WTC11 (cell line): Measurements from ENCODE around the gene TAF3. TPM values are rescaled to one million over a fixed set of nuclear protein-coding genes. Genes with fewer than 3 reads are reported as not detected.

Experiments
- ATAC-seq: fragments of 200-7000 bp; cut with Tn5 transposase; 2 replicates; pipeline ENCODE4 v1.10.0; 2021; ENCODE audit warnings: mild to moderate bottlenecking, moderate library complexity
- CTCF ChIA-PET: fragments of 300-600 bp; sonication (Branson Sonifier 250); formaldehyde crosslinking; loops from one replicate; lab custom pipeline; 2021; ENCODE audit warnings: antibody characterized with exemption; lab: Charles Lee
- POLR2A ChIA-PET: fragments of 350-600 bp; sonication (Branson Sonifier 250); formaldehyde crosslinking; loops from one replicate; lab custom pipeline; 2021; ENCODE audit warnings: antibody characterized with exemption; lab: Charles Lee
- DNase-seq: peaks from one replicate; pipeline ENCODE4 v3.0.0; 2021; ENCODE audit warnings: low spot score
- H3K27ac Mint-ChIP-seq: 2 replicates; pipeline ENCODE4 v1.8.0; 2021; ENCODE audit warnings: mixed read lengths
- H3K27me3 Mint-ChIP-seq: 2 replicates; pipeline ENCODE4 v1.8.0; 2021; ENCODE audit warnings: low read depth, mild to moderate bottlenecking, moderate library complexity, mixed read lengths
- H3K36me3 Mint-ChIP-seq: 2 replicates; pipeline ENCODE4 v1.8.0; 2021; ENCODE audit warnings: mixed read lengths
- H3K4me1 Mint-ChIP-seq: 2 replicates; pipeline ENCODE4 v1.8.0; 2022; ENCODE audit warnings: mixed read lengths
- H3K4me3 Mint-ChIP-seq: 2 replicates; pipeline ENCODE4 v1.8.0; 2021; ENCODE audit warnings: mild to moderate bottlenecking, moderate library complexity, mixed read lengths
- H3K9me3 Mint-ChIP-seq: 2 replicates; pipeline ENCODE4 v1.8.0; 2021; ENCODE audit warnings: mixed read lengths
- AR ChIP-seq: fragments of 250-450 bp; sonication (Bioruptor Pico); IDR thresholded peaks from 2 replicates; pipeline ENCODE4 v1.9.0; 2021; ENCODE audit warnings: mild to moderate bottlenecking
- ELF4 ChIP-seq: sonication (generic); formaldehyde crosslinking; IDR thresholded peaks from 2 replicates; pipeline ENCODE4 v1.8.1; 2022; ENCODE audit warnings: low read depth, mild to moderate bottlenecking, moderate library complexity, missing genetic modification reagents
- ESRRA ChIP-seq: sonication (generic); formaldehyde crosslinking; IDR thresholded peaks from 2 replicates; pipeline ENCODE4 v1.8.1; 2022; ENCODE audit warnings: mild to moderate bottlenecking, missing genetic modification reagents, borderline replicate concordance
- GABPB1 ChIP-seq: sonication (generic); formaldehyde crosslinking; IDR thresholded peaks from 2 replicates; pipeline ENCODE4 v1.8.1; 2023; ENCODE audit warnings: mild to moderate bottlenecking, missing genetic modification reagents
- JUN ChIP-seq: sonication (generic); formaldehyde crosslinking; IDR thresholded peaks from 2 replicates; pipeline ENCODE4 v1.8.0; 2023; ENCODE audit warnings: mild to moderate bottlenecking, missing genetic modification reagents
- RELA ChIP-seq: sonication (generic); formaldehyde crosslinking; IDR thresholded peaks from 2 replicates; pipeline ENCODE4 v1.8.1; 2022; ENCODE audit warnings: missing genetic modification reagents, mild to moderate bottlenecking, borderline replicate concordance
- RORB ChIP-seq: fragments of 250-450 bp; sonication (Bioruptor Pico); IDR thresholded peaks from 2 replicates; pipeline ENCODE4 v1.9.0; 2021; ENCODE audit warnings: mild to moderate bottlenecking
- SMAD4 ChIP-seq: sonication (generic); formaldehyde crosslinking; IDR thresholded peaks from 2 replicates; pipeline ENCODE4 v1.8.0; 2022; ENCODE audit warnings: mild to moderate bottlenecking, missing genetic modification reagents
- USF1 ChIP-seq: sonication (generic); formaldehyde crosslinking; IDR thresholded peaks from 2 replicates; pipeline ENCODE4 v1.8.0; 2022; ENCODE audit warnings: mild to moderate bottlenecking, missing genetic modification reagents
- ZNF138 ChIP-seq: sonication (generic); formaldehyde crosslinking; conservative IDR thresholded peaks from 2 replicates; pipeline ENCODE4 v1.8.1; 2022; ENCODE audit warnings: mild to moderate bottlenecking, moderate library complexity, missing genetic modification reagents
- ZNF396 ChIP-seq: fragments of 250-450 bp; sonication (Bioruptor Pico); IDR thresholded peaks from 2 replicates; pipeline ENCODE4 v1.8.0; 2021; ENCODE audit warnings: mild to moderate bottlenecking, moderate library complexity, borderline replicate concordance
- ZNF416 ChIP-seq: fragments of 250-450 bp; sonication (Bioruptor Pico); IDR thresholded peaks from 2 replicates; pipeline ENCODE4 v1.9.0; 2021; ENCODE audit warnings: mild to moderate bottlenecking, inconsistent platforms
- ZNF423 ChIP-seq: fragments of 250-450 bp; sonication (Bioruptor Pico); IDR thresholded peaks from 2 replicates; pipeline ENCODE4 v2.1.2; 2022; ENCODE audit warnings: mild to moderate bottlenecking, moderate library complexity
- ZSCAN18 ChIP-seq: fragments of 250-450 bp; sonication (Bioruptor Pico); IDR thresholded peaks from 2 replicates; pipeline ENCODE4 v2.1.2; 2022; ENCODE audit warnings: mild to moderate bottlenecking, moderate library complexity
- total RNA-seq: library from RNA; stranded (reverse); gene quantifications from 3 replicates; pipeline ENCODE4 v1.2.3, GENCODE V29; 2021
- TF ChIP-seq, protein P1 (sequence below): sonication (generic); formaldehyde crosslinking; IDR thresholded peaks from 2 replicates; pipeline ENCODE4 v1.8.0; 2022; ENCODE audit warnings: mild to moderate bottlenecking, missing genetic modification reagents
- TF ChIP-seq, protein P2 (sequence below): sonication (generic); formaldehyde crosslinking; IDR thresholded peaks from 2 replicates; pipeline ENCODE4 v1.8.0; 2023; ENCODE audit warnings: mild to moderate bottlenecking, missing genetic modification reagents
- TF ChIP-seq, protein P3 (sequence below): fragments of 250-450 bp; sonication (Bioruptor Pico); conservative IDR thresholded peaks from 2 replicates; pipeline ENCODE4 v1.9.0; 2021; ENCODE audit warnings: mild to moderate bottlenecking
- TF ChIP-seq, protein P4 (sequence below): sonication (generic); formaldehyde crosslinking; IDR thresholded peaks from 2 replicates; pipeline ENCODE4 v1.8.1; 2023; ENCODE audit warnings: mild to moderate bottlenecking, moderate library complexity, missing genetic modification reagents
- TF ChIP-seq, protein P5 (sequence below): sonication (generic); formaldehyde crosslinking; IDR thresholded peaks from 2 replicates; pipeline ENCODE4 v1.8.0; 2023; ENCODE audit warnings: missing genetic modification reagents, mild to moderate bottlenecking, borderline replicate concordance

The TAF3 gene
- total RNA-seq, 1 experiment from 2014 or later: 8.9 TPM

DNA sequence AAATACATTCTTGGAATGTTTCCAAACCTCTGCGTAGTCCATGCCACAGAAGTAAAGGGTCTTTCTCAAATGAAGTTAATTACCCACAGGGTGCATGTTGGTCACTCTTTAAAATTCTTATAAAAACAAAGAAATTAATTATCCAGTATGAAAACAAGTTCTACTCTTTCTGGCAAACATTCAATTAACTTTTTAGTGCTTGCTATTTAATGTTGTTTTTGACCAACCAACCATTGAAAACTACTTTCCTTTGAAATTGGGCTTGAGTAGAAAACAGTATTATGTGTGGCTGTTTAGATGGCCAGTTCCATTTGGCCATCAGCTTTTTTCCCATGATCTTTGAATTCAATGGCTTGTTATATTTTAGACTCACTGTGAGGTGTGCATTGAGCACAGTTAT, 83.0 kb downstream of the TAF3 start (continued):
- TF ChIP-seq, protein P1, sequence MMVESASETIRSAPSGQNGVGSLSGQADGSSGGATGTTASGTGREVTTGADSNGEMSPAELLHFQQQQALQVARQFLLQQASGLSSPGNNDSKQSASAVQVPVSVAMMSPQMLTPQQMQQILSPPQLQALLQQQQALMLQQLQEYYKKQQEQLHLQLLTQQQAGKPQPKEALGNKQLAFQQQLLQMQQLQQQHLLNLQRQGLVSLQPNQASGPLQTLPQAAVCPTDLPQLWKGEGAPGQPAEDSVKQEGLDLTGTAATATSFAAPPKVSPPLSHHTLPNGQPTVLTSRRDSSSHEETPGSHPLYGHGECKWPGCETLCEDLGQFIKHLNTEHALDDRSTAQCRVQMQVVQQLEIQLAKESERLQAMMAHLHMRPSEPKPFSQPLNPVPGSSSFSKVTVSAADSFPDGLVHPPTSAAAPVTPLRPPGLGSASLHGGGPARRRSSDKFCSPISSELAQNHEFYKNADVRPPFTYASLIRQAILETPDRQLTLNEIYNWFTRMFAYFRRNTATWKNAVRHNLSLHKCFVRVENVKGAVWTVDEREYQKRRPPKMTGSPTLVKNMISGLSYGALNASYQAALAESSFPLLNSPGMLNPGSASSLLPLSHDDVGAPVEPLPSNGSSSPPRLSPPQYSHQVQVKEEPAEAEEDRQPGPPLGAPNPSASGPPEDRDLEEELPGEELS: no peak
- TF ChIP-seq ESRRA: no peak
- no peak for TF ChIP-seq ZNF423 (CRISPR knock-in tag)
- TF ChIP-seq AR (CRISPR knock-in tag): no peak
- no peak for TF ChIP-seq ZSCAN18 (CRISPR knock-in tag)
- TF ChIP-seq, protein P2, sequence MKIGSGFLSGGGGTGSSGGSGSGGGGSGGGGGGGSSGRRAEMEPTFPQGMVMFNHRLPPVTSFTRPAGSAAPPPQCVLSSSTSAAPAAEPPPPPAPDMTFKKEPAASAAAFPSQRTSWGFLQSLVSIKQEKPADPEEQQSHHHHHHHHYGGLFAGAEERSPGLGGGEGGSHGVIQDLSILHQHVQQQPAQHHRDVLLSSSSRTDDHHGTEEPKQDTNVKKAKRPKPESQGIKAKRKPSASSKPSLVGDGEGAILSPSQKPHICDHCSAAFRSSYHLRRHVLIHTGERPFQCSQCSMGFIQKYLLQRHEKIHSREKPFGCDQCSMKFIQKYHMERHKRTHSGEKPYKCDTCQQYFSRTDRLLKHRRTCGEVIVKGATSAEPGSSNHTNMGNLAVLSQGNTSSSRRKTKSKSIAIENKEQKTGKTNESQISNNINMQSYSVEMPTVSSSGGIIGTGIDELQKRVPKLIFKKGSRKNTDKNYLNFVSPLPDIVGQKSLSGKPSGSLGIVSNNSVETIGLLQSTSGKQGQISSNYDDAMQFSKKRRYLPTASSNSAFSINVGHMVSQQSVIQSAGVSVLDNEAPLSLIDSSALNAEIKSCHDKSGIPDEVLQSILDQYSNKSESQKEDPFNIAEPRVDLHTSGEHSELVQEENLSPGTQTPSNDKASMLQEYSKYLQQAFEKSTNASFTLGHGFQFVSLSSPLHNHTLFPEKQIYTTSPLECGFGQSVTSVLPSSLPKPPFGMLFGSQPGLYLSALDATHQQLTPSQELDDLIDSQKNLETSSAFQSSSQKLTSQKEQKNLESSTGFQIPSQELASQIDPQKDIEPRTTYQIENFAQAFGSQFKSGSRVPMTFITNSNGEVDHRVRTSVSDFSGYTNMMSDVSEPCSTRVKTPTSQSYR (CRISPR knock-in tag): no peak
- TF ChIP-seq ZNF138: no peak
- no peak for TF ChIP-seq ELF4
- no peak for TF ChIP-seq JUN (CRISPR knock-in tag)

DNA sequence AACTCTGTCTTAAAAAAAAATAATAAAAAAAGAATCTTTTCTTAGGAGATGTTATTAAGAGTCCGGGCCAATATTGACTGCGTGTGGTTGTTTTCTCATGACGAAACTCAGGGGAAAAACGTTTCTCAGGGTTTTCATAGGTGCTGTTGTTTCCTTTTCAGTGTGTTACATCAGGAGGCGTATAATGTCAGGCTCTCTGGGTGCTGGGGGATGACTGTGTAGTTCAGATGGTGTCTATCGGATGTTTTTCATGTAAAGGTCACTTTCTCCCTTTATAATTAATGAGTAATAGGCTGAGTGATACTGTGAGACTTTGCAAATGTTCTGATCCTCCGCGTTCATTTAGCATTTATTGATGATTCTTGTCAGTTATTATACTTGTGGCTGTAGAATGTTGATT, 84.1 kb downstream of the TAF3 start:
- H3K27ac Mint-ChIP-seq: no peak overlapping the region
- POLR2A ChIA-PET: no interaction called here
- H3K9me3 Mint-ChIP-seq: no peaks in the 10 kb centered on the region
- H3K4me3 Mint-ChIP-seq: no peak overlapping the region
- peaks cover 11% of the 10 kb centered on the region for H3K4me1 Mint-ChIP-seq
- DNase-seq (no peak), ATAC-seq (no peak)
- H3K27me3 Mint-ChIP-seq: no peaks in the 10 kb centered on the region
- no peaks in the 10 kb centered on the region for H3K36me3 Mint-ChIP-seq
- CTCF ChIA-PET: no interaction called here
- TF ChIP-seq, protein P3, sequence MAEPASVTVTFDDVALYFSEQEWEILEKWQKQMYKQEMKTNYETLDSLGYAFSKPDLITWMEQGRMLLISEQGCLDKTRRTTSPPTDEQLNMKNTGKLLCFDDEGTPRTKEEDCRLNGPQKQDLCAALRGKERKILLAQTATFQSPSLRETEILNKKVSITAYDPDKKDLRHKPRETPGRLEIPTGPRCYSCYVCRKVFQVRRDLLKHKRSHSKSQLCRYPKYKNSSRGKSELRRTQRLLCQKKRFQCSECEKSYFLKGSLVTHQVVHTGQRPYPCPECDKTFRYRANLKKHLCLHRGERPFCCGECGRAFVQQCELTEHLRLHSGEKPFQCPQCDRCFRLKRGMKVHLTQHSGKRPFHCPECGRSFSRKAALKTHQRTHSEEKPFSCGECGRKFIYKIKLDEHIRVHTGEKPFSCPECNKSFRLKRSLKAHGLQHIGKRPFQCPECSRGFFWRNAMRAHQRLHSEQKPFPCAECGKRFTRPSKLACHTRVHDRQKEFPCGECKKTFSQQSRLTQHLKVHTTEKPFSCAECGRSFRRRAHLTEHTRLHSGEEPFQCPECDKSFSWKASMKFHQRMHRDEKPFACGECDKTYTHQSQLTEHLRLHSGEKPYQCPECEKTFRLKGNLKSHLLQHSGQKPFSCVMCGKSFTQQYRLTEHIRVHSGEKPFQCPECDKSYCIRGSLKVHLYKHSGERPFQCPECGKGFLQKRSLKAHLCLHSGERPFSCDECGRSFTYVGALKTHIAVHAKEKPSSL (CRISPR knock-in tag): no peak
- TF ChIP-seq ZNF416 (CRISPR knock-in tag) (no peak), RORB (no peak), GABPB1 (CRISPR knock-in tag) (no peak), ZNF396 (CRISPR knock-in tag) (no peak), RELA (no peak), SMAD4 (CRISPR knock-in tag) (no peak), USF1 (CRISPR knock-in tag) (no peak)
- TF ChIP-seq, protein P4, sequence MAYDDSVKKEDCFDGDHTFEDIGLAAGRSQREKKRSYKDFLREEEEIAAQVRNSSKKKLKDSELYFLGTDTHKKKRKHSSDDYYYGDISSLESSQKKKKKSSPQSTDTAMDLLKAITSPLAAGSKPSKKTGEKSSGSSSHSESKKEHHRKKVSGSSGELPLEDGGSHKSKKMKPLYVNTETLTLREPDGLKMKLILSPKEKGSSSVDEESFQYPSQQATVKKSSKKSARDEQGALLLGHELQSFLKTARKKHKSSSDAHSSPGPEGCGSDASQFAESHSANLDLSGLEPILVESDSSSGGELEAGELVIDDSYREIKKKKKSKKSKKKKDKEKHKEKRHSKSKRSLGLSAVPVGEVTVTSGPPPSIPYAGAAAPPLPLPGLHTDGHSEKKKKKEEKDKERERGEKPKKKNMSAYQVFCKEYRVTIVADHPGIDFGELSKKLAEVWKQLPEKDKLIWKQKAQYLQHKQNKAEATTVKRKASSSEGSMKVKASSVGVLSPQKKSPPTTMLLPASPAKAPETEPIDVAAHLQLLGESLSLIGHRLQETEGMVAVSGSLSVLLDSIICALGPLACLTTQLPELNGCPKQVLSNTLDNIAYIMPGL (CRISPR knock-in tag): no peak
- TF ChIP-seq, protein P5, sequence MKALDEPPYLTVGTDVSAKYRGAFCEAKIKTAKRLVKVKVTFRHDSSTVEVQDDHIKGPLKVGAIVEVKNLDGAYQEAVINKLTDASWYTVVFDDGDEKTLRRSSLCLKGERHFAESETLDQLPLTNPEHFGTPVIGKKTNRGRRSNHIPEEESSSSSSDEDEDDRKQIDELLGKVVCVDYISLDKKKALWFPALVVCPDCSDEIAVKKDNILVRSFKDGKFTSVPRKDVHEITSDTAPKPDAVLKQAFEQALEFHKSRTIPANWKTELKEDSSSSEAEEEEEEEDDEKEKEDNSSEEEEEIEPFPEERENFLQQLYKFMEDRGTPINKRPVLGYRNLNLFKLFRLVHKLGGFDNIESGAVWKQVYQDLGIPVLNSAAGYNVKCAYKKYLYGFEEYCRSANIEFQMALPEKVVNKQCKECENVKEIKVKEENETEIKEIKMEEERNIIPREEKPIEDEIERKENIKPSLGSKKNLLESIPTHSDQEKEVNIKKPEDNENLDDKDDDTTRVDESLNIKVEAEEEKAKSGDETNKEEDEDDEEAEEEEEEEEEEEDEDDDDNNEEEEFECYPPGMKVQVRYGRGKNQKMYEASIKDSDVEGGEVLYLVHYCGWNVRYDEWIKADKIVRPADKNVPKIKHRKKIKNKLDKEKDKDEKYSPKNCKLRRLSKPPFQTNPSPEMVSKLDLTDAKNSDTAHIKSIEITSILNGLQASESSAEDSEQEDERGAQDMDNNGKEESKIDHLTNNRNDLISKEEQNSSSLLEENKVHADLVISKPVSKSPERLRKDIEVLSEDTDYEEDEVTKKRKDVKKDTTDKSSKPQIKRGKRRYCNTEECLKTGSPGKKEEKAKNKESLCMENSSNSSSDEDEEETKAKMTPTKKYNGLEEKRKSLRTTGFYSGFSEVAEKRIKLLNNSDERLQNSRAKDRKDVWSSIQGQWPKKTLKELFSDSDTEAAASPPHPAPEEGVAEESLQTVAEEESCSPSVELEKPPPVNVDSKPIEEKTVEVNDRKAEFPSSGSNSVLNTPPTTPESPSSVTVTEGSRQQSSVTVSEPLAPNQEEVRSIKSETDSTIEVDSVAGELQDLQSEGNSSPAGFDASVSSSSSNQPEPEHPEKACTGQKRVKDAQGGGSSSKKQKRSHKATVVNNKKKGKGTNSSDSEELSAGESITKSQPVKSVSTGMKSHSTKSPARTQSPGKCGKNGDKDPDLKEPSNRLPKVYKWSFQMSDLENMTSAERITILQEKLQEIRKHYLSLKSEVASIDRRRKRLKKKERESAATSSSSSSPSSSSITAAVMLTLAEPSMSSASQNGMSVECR (CRISPR knock-in tag): no peak
